HG02759 (cell line): ENCODE measurements around the gene TOM1L1.
A peak's percentile ranks its signal among the peaks of the same experiment; 100 is the strongest.

Experiments
- ATAC-seq: cut with Tn5 transposase; IDR thresholded peaks from one replicate; pipeline ENCODE4 v1.9.1; 2021; ENCODE audit warnings: mild to moderate bottlenecking, moderate library complexity; ENCODE audit not compliant: unreplicated experiment

Gene TOM1L1

GRCh38 chr17:54945231-54945630, 44.6 kb downstream of the TOM1L1 start:
- no peak for ATAC-seq

- no peak for ATAC-seq
These were observed 45.0 kb downstream of the TOM1L1 start for GRCh38 chr17:54945671-54946070.

GRCh38 chr17:54947396-54947795, 46.7 kb downstream of the TOM1L1 start:
- ATAC-seq: no peak

- peak; percentile 61 for ATAC-seq
These were observed 47.7 kb downstream of the TOM1L1 start for GRCh38 chr17:54948380-54948779.

GRCh38 chr17:54950116-54950515, 49.5 kb downstream of the TOM1L1 start:
- no peak for ATAC-seq

- no peak for ATAC-seq
These were observed 50.6 kb downstream of the TOM1L1 start for GRCh38 chr17:54951286-54951685.

- ATAC-seq: no peak
These were observed 56.1 kb downstream of the TOM1L1 start for GRCh38 chr17:54956791-54957190.

- peak; percentile 23 for ATAC-seq
These were observed 67.1 kb downstream of the TOM1L1 start for GRCh38 chr17:54967621-54968261.

GRCh38 chr17:54968262-54968987, 67.8 kb downstream of the TOM1L1 start, which contains the start of the genes COX11 and STXBP4:
COX11 (minus strand) TSS chr17:54968654; CDS start chr17:54968646, 8 bp downstream.
STXBP4 (plus strand) TSS chr17:54968765; CDS start chr17:54986220, 17,455 bp downstream.
- peak; percentile 91 for ATAC-seq

GRCh38 chr17:54968988-54969332, 68.3 kb downstream of the TOM1L1 start:
- peak; percentile 30 for ATAC-seq

- no peak for ATAC-seq
These were observed 69.3 kb downstream of the TOM1L1 start for GRCh38 chr17:54969658-54970572.

- ATAC-seq: no peak
These were observed 70.5 kb downstream of the TOM1L1 start for GRCh38 chr17:54971147-54971546.

- no peak for ATAC-seq
These were observed 71.2 kb downstream of the TOM1L1 start for GRCh38 chr17:54971901-54972300.

GRCh38 chr17:54972406-54973138, 71.9 kb downstream of the TOM1L1 start:
- ATAC-seq: no peak

GRCh38 chr17:54974759-54975158, 74.1 kb downstream of the TOM1L1 start:
- ATAC-seq: no peak

GRCh38 chr17:54976316-54976715, 75.7 kb downstream of the TOM1L1 start:
- ATAC-seq: no peak

GRCh38 chr17:54977744-54978143, 77.1 kb downstream of the TOM1L1 start:
- ATAC-seq: no peak

- no peak for ATAC-seq
These were observed 79.0 kb downstream of the TOM1L1 start for GRCh38 chr17:54979657-54980056.

- ATAC-seq: no peak
These were observed 79.7 kb downstream of the TOM1L1 start for GRCh38 chr17:54980375-54980774.

- ATAC-seq: no peak
These were observed 81.7 kb downstream of the TOM1L1 start for GRCh38 chr17:54982399-54982798.

GRCh38 chr17:54983260-54983659, 82.6 kb downstream of the TOM1L1 start:
- peak; percentile 64 for ATAC-seq
